Stimulated activated naive CD4-positive, alpha-beta T cell (primary cell): ENCODE data around the gene SDK2.

ENCODE experiments used
- DNase-seq, 6 experiments: peaks; one replicate each; lab custom pipeline; 2025; lab: John Stamatoyannopoulos, UW

Gene SDK2

GRCh38 chr17:73609758-73610157 is 34.5 kb downstream of the SDK2 start:
- DNase-seq = no peak

DNA sequence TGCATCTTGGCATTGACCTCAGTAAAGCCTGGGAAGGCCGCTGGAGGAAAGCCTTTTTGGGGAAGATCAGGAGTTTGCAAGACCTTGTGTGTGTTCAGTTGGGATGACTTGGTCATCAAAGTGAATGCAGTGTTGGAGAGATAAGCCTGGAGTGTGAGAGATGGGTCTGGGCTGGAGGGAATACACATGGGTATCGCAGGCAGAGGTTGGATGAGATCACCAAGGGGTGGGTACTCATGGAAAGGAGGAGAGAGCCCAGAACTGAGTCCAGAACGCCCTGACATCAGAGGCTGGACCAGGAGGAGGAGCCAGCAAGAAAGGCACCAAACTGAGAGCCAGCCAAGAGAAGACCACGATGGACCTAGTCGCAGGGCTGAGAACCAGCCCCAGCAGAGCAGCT is 35.2 kb downstream of the SDK2 start:
- DNase-seq = no peak

- DNase-seq = no peak
These were observed 38.8 kb downstream of the SDK2 start for GRCh38 chr17:73605444-73605843.

DNA sequence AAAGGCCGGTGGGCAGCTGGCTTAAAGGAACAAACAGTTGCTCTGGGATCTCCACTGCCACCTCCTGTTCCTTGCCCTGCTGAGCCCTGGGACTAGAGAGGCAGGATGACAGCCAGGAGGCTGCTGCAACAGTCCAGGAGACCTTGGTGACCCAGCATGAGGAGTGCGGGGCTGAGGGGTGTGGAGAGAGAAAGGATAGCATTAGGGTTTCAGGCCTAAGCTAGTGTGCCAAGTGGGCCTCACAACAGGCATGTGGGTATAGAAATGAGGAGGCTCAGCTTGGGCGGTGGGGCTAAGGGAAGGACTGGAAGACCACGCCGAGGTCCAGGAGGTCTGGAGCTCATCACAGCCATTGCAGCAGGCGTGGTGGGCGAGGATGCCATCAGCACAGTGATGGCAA is 39.8 kb downstream of the SDK2 start:
- DNase-seq = no peak

DNA sequence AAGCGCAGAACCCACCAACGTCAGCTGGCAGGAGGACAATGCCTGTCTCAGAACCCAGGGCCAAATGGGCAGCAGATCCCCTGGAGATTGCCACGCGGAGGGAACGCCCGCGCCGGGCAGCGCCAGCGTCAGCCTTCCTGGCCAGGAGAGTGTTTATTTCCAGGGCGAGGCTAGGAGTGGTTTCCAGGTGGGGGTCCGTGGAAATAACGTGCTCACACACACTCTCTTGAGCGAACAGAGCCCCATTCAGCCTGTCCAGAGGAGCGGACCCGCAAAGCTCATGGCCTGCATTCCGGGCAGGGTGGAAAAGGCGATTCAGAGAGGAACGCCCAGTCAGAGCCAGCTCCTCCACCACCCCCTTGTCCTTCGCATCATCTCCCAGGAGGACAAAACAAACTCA is 40.3 kb downstream of the SDK2 start:
- no peak for DNase-seq

GRCh38 chr17:73600103-73600871 is 44.0 kb downstream of the SDK2 start:
- no peak for DNase-seq

GRCh38 chr17:73599599-73599998 is 44.6 kb downstream of the SDK2 start:
- no peak for DNase-seq

DNA sequence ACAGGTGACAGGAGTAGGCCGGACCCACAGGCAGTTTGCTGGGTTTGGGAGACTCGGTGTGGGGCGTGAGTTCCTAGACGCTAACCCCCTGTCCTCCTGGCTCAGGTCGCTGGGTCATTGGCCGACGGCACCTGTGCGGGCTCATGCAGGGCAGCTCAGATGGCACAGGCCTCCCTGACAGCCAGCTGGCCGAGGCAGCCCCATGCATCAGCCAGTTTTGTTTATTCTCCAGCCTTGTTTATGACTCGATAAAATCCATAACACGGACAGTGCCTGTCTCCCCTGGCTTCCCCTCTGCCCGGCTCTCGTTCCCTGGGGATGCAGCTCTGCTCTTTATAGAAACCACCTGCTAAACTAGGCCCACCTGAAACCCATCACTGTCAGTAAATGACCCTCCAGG is 46.0 kb downstream of the SDK2 start:
- DNase-seq = no peak

GRCh38 chr17:73595931-73596330 is 48.3 kb downstream of the SDK2 start:
- DNase-seq = no peak

DNA sequence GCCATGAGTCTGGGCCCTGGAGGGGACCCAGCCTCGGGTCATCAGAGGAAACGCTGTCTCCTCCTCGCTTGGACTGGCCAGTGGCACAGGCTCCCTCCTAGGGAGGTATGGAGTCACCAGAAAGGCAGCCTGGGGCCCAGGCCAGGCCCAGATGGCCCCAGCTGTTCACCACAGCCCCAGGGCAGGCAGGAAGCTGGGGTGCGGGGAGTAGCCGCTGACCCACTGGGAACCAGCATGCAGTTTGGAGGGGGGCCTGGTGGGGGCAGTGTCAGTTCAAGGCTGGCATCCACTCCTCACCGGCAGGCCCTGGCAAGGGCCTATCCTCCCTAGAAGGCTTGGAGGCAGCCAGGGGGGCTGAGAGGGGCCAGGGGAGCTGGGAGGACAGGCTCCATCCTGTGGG is 48.8 kb downstream of the SDK2 start:
- DNase-seq = peak in 4 of 6 experiments; percentile 7 to 19 (median 12)

DNA sequence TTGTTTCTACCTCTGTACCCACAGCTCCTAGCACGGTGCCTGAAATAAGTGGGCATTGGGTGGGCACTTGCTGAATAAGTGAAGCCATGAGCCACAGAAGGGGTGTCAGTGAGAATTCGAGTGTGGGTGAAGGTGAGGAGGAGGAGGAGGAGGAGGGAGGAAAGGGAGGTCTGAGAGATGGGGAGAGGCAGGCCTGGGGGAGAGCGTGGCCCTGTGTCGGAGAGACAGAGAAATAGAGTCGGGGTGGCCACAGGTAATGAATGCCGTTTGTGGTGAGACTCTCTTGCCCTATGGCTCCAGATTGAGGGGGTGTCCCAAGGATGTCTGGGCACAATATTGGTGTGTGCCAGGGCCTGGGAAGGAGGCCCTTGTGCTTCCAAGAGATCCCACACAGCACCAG is 49.2 kb downstream of the SDK2 start:
- no peak for DNase-seq

- no peak for DNase-seq
These were observed 49.6 kb downstream of the SDK2 start for GRCh38 chr17:73594598-73594997.

GRCh38 chr17:73594025-73594424 is 50.2 kb downstream of the SDK2 start:
- no peak for DNase-seq

- DNase-seq = no peak
These were observed 50.8 kb downstream of the SDK2 start for GRCh38 chr17:73593249-73593965.

GRCh38 chr17:73592501-73592961 is 51.7 kb downstream of the SDK2 start:
- peak in 3 of 6 experiments; percentile 8 to 35 (median 21) for DNase-seq

GRCh38 chr17:73592079-73592415 is 52.2 kb downstream of the SDK2 start:
- DNase-seq = no peak

GRCh38 chr17:73591296-73592078 is 52.8 kb downstream of the SDK2 start:
- peak; percentile 16 to 82 (median 54) for DNase-seq

DNA sequence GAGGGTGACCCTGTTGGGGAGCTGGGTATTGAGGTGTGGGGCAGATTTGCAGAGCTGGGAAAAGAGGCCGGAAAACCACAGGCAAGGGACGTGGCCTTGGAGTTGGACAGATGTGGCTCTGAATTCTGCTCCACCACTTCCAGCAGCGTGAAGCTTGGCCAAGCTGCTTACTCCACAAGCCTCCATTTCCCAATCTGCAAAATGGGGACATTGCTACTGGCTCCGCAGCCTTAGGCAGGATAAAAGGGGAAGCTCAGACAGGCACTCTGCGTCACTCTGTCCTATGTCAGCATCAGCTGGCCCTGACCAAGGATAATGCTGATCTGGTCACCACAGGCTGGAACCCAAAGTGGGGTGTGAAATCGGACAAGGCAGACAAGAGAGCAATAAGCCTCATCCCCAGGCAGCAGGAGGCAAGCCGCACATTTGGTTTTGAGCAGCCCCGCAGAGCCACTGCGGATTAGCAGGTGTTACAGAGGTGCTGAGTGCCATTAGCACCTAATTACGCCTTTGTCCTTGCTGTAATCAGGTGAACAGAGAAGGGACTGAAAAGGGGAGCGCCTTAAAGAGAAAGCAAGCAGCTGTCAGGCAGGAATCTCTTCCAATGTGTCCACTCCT is 54.8 kb downstream of the SDK2 start:
- DNase-seq = no peak

DNA sequence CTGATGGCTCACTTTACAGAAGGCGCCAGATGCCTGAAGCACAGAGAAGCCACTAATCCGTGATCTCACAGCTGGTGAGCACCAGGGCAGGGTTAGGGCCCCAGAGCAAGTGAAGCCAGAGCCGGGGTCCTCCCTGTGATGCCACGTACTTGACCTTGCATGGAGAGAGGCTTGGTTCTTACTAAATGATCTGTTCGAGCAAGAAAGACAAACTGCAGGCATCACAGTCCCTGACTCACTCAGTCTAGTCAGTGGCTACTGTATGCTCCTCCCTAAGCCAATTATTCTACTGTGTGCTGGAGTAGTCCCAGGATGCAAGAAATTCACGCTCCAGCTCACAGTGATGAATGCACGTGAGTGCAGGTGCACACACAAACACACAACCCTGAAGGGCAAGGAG is 55.4 kb downstream of the SDK2 start:
- no peak for DNase-seq

DNA sequence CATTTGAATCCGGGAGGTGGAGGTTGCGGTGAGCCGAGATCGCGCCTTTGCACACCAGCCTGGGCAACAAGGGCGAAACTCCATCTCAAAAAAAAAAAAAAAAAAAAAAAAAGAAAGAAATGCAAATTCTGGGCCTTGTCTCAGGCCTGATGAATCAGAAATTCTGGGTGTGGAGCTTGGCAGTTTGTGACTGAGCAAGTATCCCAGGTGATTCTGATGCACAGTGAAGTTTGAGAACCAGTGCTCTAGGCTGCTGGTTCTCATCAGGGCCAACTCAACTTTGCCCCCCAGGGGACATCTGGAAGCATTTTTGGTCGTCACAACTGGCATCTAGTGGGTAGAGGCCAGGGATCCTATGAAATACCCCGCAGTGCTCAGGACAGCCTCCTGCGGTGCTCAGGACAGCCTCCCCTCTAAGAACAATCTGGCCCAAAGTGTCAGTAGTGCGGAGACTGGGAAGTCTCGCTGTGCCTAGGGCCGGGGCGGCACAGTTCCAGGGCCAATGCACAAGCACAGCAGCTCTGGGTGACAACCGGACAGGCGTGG is 55.9 kb downstream of the SDK2 start:
- no peak for DNase-seq

DNA sequence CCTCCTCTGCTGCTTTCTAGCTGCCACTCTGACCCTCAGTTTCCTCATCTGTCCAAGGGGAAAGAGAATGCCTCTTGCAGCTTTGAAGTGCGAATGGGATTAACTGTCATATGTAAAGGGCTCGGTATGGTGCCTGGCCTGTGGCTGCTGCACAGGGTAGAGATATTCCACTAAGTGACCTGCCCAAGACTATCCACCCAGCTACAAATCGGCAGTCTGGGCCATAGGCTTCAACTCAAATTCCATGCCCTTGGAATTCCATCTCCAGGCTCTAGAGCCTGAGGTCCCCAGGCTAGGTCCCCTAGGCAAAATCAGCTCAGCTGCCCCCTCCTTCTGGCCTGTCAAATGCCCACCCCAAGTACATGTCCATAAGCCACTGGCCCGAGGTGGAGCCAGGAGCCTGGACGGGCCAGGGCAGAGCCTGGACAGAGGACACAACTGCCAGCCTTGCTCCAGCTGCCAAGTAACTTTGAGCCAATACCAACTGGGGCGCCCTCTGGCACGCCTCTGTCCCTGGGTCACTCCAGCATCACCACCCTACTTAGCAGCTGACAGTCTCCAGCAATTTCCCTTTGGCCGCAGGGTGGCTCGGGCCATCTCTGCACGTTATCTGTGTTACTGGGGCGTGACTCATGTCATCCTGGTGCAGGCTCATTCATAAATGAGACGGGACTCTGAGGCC is 57.2 kb downstream of the SDK2 start:
- DNase-seq = no peak
